Activated CD8-positive, alpha-beta memory T cell treated with anti-CD3 and anti-CD28 coated beads, Interleukin-2, amount 50 U/mL, for 1 hour (primary cell): Measurements from ENCODE around the gene MSTO1.
"Not testable (repeated sequence)": the region's sequence is repeated elsewhere in the genome, so short reads cannot be mapped to it uniquely, and the experiment has no call there.

Source experiments
- DNase-seq: peaks from one replicate; pipeline ENCODE4 v3.0.0-alpha.2; 2020; ENCODE audit errors: extremely low read depth

Gene MSTO1

GRCh38 chr1:155613226-155613625 lies 3.2 kb downstream of the MSTO1 start:
- not testable (repeated sequence) for DNase-seq

- no peak for DNase-seq
Measured at GRCh38 chr1:155622191-155622590, 12.2 kb downstream of the MSTO1 start.

GRCh38 chr1:155623357-155623756 lies 13.3 kb downstream of the MSTO1 start:
- DNase-seq = no peak

GRCh38 chr1:155626428-155626827 lies 16.4 kb downstream of the MSTO1 start:
- not testable (repeated sequence) for DNase-seq

GRCh38 chr1:155636397-155637153 lies 26.6 kb downstream of the MSTO1 start:
- no peak for DNase-seq

GRCh38 chr1:155640367-155640766 lies 30.3 kb downstream of the MSTO1 start:
- DNase-seq = no peak

- DNase-seq = not testable (repeated sequence)
Measured at GRCh38 chr1:155642559-155643180, 32.7 kb downstream of the MSTO1 start.

GRCh38 chr1:155643230-155643629 lies 33.2 kb downstream of the MSTO1 start:
- DNase-seq = no peak

- DNase-seq = no peak
Measured at GRCh38 chr1:155645034-155645598, 35.1 kb downstream of the MSTO1 start.

GRCh38 chr1:155645648-155646047 lies 35.6 kb downstream of the MSTO1 start:
- DNase-seq = no peak

- no peak for DNase-seq
Measured at GRCh38 chr1:155646307-155646706, 36.3 kb downstream of the MSTO1 start.

- no peak for DNase-seq
Measured at GRCh38 chr1:155648207-155649147, 38.5 kb downstream of the MSTO1 start.

GRCh38 chr1:155649676-155650075 lies 39.7 kb downstream of the MSTO1 start:
- no peak for DNase-seq

GRCh38 chr1:155650231-155650757 lies 40.3 kb downstream of the MSTO1 start:
- DNase-seq = no peak

GRCh38 chr1:155651861-155652661 lies 42.0 kb downstream of the MSTO1 start:
- DNase-seq = no peak

GRCh38 chr1:155652951-155653350 lies 42.9 kb downstream of the MSTO1 start:
- DNase-seq = no peak

- DNase-seq = no peak
Measured at GRCh38 chr1:155657463-155657862, 47.4 kb downstream of the MSTO1 start.

GRCh38 chr1:155661239-155661638 lies 51.2 kb downstream of the MSTO1 start:
- not testable (repeated sequence) for DNase-seq
